HG03469 (cell line): ENCODE measurements around the gene CEP104.

Experiments used
- ATAC-seq: cut with Tn5 transposase; IDR thresholded peaks from one replicate; pipeline ENCODE4 v1.9.1; 2021; ENCODE audit warnings: mild to moderate bottlenecking, moderate library complexity, moderate number of reproducible peaks; ENCODE audit not compliant: unreplicated experiment

Gene CEP104

GRCh38 chr1:3894626-3895278 lies 37.7 kb upstream of the CEP104 start:
- no peak for ATAC-seq

- no peak for ATAC-seq
Measured at GRCh38 chr1:3893190-3893589, 36.2 kb upstream of the CEP104 start.

GRCh38 chr1:3892748-3893147 lies 35.7 kb upstream of the CEP104 start:
- ATAC-seq = no peak

- ATAC-seq = no peak
Measured at GRCh38 chr1:3891329-3891865, 34.4 kb upstream of the CEP104 start.

- ATAC-seq = no peak
Measured at GRCh38 chr1:3890389-3891328, 33.6 kb upstream of the CEP104 start.

- no peak for ATAC-seq
Measured at GRCh38 chr1:3889936-3890335, 32.9 kb upstream of the CEP104 start.

- no peak for ATAC-seq
Measured at GRCh38 chr1:3888301-3888700, 31.3 kb upstream of the CEP104 start.

GRCh38 chr1:3886691-3887090 lies 29.7 kb upstream of the CEP104 start:
- no peak for ATAC-seq

GRCh38 chr1:3886106-3886670 lies 29.2 kb upstream of the CEP104 start:
- ATAC-seq = no peak

- ATAC-seq = no peak
Measured at GRCh38 chr1:3885611-3886010, 28.6 kb upstream of the CEP104 start.

GRCh38 chr1:3884966-3885365 lies 28.0 kb upstream of the CEP104 start:
- ATAC-seq = no peak

GRCh38 chr1:3883194-3883925 lies 26.3 kb upstream of the CEP104 start:
- ATAC-seq = no peak

GRCh38 chr1:3881193-3881480 lies 24.1 kb upstream of the CEP104 start:
- no peak for ATAC-seq

GRCh38 chr1:3880429-3881192 lies 23.6 kb upstream of the CEP104 start:
- ATAC-seq = no peak

GRCh38 chr1:3879787-3880428 lies 22.9 kb upstream of the CEP104 start:
- no peak for ATAC-seq

- no peak for ATAC-seq
Measured at GRCh38 chr1:3879099-3879498, 22.1 kb upstream of the CEP104 start.

GRCh38 chr1:3876716-3877115 lies 19.7 kb upstream of the CEP104 start:
- no peak for ATAC-seq

- ATAC-seq = no peak
Measured at GRCh38 chr1:3874736-3875135, 17.7 kb upstream of the CEP104 start.

- ATAC-seq = no peak
Measured at GRCh38 chr1:3872546-3872945, 15.5 kb upstream of the CEP104 start.

- no peak for ATAC-seq
Measured at GRCh38 chr1:3871451-3871805, 14.4 kb upstream of the CEP104 start.
